COR-L47 (cell line): Measurements from ENCODE around the gene SETBP1.

Source experiments
- DNase-seq: peaks from one replicate; lab custom pipeline; 2025; lab: John Stamatoyannopoulos, UW

Gene SETBP1

DNA sequence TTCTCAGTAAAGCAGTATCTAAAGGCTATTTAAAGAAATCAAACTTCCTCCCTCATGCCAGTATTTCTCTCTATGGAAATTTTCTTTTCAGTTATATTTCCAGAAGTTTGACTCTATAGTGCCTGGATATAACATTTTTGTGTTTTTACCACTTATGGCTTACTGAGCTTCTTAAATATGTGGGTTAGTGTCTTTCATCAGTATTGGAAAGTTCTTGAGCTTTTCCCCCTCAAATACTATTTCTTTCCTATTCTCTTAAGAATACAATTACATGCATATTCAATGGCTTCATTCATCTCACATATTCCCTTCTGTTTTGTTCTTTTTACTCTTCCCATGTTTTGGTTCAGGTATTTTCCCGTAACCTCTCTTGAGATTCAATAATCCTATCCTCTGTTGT is 432.0 kb downstream of the SETBP1 start:
- DNase-seq, result no peak

DNA sequence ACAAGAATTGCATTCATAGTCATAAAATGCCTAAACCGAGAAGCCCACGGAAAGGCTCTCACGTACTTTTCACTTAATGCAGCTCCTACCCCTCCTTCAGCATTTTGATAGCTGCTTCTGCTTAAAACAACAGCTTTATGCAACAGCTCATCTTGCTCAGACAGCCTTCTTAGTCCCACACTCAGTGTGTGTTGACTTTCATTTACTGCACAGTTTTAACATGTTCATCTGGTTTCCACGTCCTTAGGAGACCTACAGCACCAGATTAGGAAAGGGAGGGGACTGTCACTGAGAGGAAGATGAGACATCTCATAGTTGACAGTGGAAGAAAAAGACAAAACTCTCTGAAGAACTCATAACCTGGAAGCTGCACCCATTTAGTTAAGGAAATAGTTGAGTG is 435.4 kb downstream of the SETBP1 start:
- DNase-seq, result no peak
